HG03135 (cell line): ENCODE measurements around the gene EBF3.

Experiments used
- ATAC-seq: cut with Tn5 transposase; IDR thresholded peaks from one replicate; pipeline ENCODE4 v1.9.1; 2021; ENCODE audit warnings: mild to moderate bottlenecking, moderate library complexity; ENCODE audit not compliant: unreplicated experiment

Gene EBF3

DNA sequence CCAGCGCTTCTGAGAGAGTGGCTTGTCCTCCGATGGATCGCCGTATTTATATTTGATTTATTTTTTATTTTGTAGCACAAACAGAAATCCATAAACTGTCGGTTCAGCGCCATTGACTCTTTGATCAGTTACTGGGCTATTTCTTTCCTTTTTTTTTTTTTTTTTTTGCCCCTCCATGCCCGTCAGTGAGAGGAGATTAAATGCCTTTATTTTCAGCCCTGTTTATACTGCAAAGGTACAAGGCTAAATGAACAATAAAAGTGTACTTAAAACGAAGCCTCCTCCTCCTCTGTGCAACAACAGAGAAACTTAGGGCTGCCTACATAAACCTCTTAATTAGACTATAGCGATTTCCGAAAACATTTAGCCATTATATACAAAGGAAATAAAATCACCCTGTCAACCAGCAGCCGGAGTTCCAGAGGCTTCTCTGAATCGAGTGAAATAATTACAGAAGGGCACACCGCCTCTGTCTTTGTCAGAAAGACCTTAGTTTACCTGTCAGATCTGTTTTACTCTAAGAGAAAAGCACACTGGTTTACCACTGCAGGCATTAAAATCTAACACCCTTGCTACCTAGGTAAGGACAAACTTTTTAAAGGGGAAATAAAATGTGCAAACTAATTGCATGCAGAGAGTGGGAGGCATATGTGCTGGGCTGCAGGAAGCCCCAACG is 3.5 kb downstream of the EBF3 start:
- ATAC-seq = no peak

- no peak for ATAC-seq
These were observed 4.3 kb downstream of the EBF3 start for GRCh38 chr10:129959544-129960480.

- ATAC-seq = no peak
These were observed 5.2 kb downstream of the EBF3 start for GRCh38 chr10:129958629-129959543.

GRCh38 chr10:129958148-129958628 is 5.9 kb downstream of the EBF3 start:
- no peak for ATAC-seq

DNA sequence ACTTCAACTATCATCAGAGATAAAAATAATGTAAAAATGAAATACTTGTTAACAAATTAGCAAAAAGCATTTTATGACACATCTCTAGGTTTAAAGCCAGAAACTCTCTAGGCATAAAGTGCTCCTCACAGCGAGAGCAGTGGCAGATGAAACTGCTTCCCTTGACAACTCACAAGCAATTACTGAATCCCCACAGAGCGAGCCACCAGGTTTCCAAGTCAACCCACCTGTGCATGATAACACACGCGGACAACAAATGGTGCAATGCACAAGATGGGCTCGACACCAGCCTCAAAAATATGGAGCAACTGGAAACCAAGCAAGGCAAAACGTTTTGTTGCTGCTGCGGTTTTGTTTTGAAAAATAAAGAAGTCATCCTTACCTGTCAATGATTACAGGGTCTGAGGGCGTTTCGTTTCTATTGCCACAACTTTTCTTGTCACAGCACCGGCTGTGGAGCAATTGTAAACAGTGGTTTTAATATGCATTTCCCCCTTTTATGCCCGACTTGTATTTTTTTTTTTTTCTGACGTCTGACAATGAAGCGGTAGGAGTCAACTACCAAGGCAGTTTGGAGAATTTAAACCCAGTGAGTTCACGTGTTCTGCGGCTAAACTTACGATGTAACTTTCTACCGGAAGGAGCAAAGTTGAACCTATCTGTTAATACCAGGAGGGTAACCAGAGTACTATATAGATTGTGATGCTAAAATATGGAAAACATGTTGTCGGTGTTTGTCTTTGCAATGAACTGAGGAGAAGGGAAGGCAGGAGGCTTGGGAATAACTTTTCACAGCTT is 7.0 kb downstream of the EBF3 start:
- ATAC-seq = no peak

GRCh38 chr10:129956286-129956670 is 7.8 kb downstream of the EBF3 start:
- no peak for ATAC-seq

DNA sequence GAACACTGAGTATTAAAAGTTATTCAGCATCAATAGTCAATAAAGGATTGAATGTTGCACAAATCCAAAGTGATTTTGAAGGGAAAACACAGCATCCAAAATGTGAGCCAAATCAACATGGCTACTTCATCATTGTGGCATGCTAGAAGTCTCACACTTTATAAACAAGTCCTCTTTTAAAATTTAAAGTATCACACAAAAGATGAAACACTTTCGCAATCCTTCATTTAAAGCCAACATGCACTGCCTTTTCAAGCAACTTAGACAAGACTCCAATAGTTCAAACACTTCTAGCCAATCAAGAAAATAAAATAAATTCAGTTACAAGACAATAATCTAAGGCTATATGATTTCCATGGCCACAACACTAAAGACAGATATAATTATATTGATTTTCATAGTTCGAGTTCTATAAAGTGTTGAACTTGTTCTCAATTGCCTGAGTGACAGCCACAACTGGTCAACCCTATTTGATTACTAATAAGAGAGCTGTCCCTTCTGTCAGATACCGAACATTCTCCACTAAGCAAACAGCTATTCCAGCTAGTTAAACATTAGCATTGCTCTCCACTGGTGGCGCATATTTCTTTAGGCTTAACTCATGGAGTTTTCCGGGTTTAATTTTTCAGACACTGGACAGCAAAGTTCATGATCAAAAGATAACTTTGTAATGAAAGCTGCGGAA is 8.3 kb downstream of the EBF3 start:
- ATAC-seq = no peak

- no peak for ATAC-seq
These were observed 9.4 kb downstream of the EBF3 start for GRCh38 chr10:129954492-129955315.

- ATAC-seq = no peak
These were observed 10.7 kb downstream of the EBF3 start for GRCh38 chr10:129953119-129954051.

GRCh38 chr10:129952378-129953118 is 11.5 kb downstream of the EBF3 start:
- no peak for ATAC-seq

DNA sequence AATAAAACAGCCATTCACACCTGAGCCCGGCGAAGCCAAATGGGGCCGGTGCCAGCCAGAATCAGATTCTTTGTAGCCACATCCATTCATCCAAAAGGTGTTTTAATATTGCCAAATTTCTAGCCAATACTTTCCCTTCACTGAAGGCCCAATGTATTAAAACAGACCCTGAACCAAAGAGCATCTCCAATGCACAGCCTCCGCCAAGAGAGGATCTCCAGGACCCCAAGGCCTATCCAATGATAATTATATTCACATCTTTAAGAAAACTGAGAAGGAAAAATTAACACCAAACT is 12.2 kb downstream of the EBF3 start:
- ATAC-seq = no peak

DNA sequence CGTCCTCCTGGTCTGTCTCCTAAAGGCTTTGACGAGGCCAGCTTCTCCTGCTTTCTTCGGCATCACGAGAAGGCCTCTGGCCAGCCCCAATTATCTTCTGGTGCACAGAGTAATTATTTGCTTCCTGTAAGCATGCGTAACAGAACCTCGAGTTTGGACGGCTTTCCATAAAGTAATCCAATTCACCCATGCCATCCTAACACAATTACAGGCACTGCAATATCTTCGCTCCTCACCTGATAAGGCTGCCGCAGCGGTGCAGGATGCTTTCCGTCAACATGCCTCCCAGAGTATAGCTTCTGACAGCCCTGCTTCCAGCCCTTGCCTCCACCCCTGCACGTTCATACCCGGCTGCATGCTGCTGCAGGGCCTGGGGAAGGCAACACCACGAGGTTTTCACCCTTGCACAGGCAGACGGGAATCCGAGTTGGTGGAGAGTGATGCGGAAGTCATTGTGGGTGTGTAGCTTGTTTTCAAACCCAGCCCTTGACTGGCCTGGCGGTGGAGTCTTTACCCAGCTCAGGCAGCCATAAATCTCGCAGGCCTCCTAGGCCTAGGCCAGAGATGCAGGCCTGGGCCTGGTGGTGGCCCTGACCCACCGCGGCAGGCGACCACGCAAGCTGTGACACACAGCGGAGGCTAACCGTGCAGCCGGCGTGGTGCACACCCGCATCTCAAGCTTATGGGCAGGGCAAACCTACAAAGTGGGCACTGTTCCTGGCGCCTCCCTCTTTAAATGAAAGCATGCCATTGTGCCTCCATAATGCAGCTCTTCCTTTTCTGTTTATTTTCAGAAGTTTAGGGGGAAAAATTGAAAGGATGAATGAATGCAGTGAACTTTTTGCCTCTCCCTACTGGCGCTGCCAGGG is 12.7 kb downstream of the EBF3 start:
- no peak for ATAC-seq

DNA sequence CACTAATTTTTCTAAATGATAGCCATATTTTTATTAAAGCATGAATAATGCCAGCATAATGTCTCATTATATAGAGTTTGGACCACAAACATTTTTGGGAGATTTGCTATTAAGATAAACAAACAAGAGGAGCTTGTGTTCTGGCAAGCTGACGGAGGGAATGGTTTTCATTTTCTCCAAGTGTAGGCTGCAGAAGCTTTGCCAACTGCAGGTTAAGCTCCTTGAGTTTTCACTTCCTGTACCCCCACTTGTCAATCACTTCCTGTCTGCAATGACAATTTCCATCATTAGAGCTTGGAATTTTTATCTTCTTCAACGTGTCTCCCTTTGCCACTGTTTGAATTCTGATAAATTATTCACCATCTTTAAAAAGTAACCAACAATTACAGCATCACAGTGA is 13.4 kb downstream of the EBF3 start:
- no peak for ATAC-seq

GRCh38 chr10:129949891-129950291 is 14.2 kb downstream of the EBF3 start:
- no peak for ATAC-seq

DNA sequence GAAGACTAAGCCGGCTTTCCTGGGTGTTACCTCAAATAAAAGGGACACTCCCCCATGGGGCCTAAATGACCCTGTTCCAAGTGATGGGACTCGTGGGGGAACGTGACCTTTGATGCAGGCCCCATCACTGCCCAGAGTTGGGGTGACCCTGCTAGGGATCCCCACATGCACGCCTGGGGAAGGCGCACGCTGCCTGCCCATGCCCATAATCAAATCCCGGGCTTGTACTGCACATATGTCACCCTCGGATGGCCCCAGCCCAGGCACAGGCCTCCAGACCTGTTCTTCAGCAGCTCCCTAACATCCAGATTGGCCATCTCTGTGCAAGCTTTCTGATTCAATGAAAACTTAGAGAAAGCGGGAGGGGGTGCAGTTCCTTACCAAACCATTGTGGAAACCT is 14.7 kb downstream of the EBF3 start:
- no peak for ATAC-seq

GRCh38 chr10:129946859-129947258 is 17.2 kb downstream of the EBF3 start:
- no peak for ATAC-seq
